Activated CD8-positive, alpha-beta memory T cell treated with anti-CD3 and anti-CD28 coated beads for 48 hours (primary cell): ENCODE measurements around the gene ADA.
"Not testable (repeated sequence)": the region's sequence is repeated elsewhere in the genome, so short reads cannot be mapped to it uniquely, and the experiment has no call there.

Source experiments
- DNase-seq, 3 experiments: peaks; one replicate each; pipeline ENCODE4 v3.0.0-alpha.2; 2020; ENCODE audit warnings: low read depth in 2 of 3, low spot score in 2 of 3

Gene ADA

GRCh38 chr20:44678990-44679611 lies 27.6 kb upstream of the ADA start:
- no peak for DNase-seq

- DNase-seq = no peak
Measured at GRCh38 chr20:44678242-44678641, 26.7 kb upstream of the ADA start.

GRCh38 chr20:44672318-44672902 lies 20.9 kb upstream of the ADA start:
- DNase-seq = not testable (repeated sequence)

DNA sequence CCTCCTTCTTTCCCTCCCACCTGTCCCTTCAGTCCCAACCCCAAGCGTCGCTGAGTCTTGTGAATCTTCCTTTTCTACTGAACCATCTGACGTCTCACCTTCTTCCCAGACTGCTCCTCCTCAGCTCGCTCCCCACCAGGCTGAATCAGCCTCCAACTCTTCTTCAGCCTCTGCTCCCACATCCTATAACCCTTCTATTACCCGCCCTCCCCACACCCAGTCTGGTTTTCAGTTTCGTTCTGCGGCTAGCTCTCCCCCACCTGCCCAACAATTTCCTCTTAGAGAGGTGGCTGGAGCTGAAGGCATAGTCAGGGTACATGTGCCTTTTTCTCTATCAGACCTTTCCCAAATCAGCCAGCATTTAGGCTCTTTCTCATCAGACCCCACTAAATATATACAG lies 20.0 kb upstream of the ADA start:
- DNase-seq = peak in 1 of 3 experiments; percentile 45

- DNase-seq = not testable (repeated sequence)
Measured at GRCh38 chr20:44670851-44671250, 19.4 kb upstream of the ADA start.

GRCh38 chr20:44666066-44666465 lies 14.6 kb upstream of the ADA start:
- no peak for DNase-seq

- no peak for DNase-seq
Measured at GRCh38 chr20:44664131-44664530, 12.6 kb upstream of the ADA start.

GRCh38 chr20:44662261-44662660 lies 10.8 kb upstream of the ADA start:
- DNase-seq = no peak

- DNase-seq = no peak
Measured at GRCh38 chr20:44660581-44660980, 9.1 kb upstream of the ADA start.

- no peak for DNase-seq
Measured at GRCh38 chr20:44659931-44660330, 8.4 kb upstream of the ADA start.

- no peak for DNase-seq
Measured at GRCh38 chr20:44658810-44659209, 7.3 kb upstream of the ADA start.

- DNase-seq = no peak
Measured at GRCh38 chr20:44657875-44658274, 6.4 kb upstream of the ADA start.

- no peak for DNase-seq
Measured at GRCh38 chr20:44656448-44656847, 4.9 kb upstream of the ADA start.

- DNase-seq = not testable (repeated sequence)
Measured at GRCh38 chr20:44654210-44654609, 2.7 kb upstream of the ADA start.

DNA sequence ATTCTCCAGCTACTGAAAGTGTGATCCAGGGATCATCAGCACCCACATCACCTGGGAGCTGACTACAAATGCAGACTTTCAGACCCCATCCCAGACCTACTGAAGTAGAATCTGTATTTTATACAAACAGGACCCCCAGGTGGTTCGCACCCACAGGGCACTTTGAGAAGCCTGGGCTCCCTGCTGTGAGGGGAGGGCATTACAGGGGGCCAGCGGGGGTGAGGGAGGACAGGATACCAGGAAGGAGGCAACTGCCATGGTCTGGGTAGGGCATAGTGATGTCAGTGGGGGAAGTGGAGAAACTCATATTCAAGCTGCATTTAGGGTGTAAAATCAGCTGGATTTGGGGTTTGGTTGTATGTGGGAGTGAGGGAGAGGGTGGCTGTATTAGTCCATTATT lies 2.0 kb upstream of the ADA start:
- DNase-seq = no peak

GRCh38 chr20:44651434-44651683 lies 140 bp downstream of the ADA start:
- no peak for DNase-seq

GRCh38 chr20:44650771-44651433 lies 597 bp downstream of the ADA start:
- DNase-seq = no peak

DNA sequence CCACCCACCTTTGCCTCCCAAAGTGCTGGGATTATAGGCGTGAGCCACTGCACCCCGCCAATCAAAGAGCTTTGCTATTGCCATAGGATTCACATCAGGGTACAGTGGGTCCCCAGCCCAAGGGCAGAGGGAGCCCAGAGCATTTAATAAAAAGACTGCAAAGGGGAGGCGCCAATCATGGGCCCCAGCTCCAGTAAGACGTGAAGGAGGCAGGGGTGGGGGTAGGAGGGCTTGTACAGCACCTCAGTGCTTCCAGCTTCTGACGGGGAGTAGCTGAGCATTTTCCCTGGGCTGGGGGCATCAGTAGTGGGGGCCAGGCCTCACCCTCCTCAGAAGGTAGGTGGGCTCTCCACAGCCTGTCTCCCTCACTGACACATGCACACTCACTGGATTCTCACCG lies 1.5 kb downstream of the ADA start:
- no peak for DNase-seq

GRCh38 chr20:44649126-44649525 lies 2.4 kb downstream of the ADA start:
- no peak for DNase-seq

DNA sequence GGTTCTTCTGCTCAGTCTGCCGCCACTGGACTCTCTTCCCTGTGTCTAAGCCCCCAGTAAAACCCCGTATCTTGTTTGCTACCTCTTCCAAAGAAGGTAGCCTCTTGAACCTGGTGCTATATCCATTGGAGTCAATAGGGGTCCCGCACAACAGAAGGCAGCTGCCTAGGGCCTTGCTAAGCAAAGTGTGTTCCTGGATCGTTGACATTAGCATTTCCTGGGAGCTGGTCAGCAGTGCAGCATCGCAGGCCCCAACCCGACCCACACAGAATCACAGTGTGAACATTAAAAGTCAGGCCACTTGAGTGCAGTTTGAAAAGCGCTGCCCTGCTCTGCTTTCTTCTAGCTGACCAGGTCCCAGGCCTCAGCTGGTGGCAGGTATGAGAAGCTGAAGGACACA lies 2.9 kb downstream of the ADA start:
- DNase-seq = no peak

GRCh38 chr20:44648068-44648467 lies 3.4 kb downstream of the ADA start:
- no peak for DNase-seq

DNA sequence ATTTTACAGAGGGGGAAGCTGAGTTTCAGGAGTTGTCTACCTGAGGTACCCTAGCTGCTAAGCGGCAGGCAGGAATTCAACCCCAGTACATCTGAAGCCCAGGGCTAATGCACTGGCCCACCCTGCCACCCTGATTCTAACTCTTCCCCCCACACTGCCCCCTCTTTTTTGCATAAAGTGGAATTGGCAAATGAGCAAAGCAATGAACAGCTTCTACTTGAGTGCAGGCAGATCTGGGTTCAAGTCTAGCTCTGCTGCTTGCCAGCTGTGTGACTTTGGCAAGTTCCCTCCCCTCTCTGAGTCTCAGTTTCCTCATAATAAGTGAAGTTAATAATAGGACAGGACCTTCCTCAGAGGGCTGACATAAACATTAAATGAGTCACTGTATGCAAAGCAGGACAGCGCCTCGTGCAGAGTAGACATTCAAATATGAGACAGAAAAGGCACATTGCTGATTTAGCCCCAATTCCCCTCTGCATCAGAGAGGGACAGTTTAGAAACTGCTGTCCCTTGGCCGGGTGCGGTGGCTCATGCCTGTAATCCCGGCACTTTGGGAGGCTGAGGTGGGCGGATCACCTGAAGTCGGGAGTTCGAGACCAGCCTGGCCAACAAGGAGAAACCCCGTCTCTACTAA lies 4.7 kb downstream of the ADA start:
- no peak for DNase-seq
